Measurements from ENCODE around the gene HERPUD1.
"Not testable (repeated sequence)": the region's sequence is repeated elsewhere in the genome, so short reads cannot be mapped to it uniquely, and the experiment has no call there.

Gene HERPUD1

GRCh38 chr16:56983211-56983751, 51.3 kb downstream of the HERPUD1 start:
- peak; percentile 91 for DNase-seq

- DNase-seq, result peak; percentile 97
Observed at GRCh38 chr16:56984639-56985038, 52.7 kb downstream of the HERPUD1 start.

- DNase-seq, result peak; percentile 86
Observed at GRCh38 chr16:56985288-56985961, 53.5 kb downstream of the HERPUD1 start.

GRCh38 chr16:56985962-56986360, 54.0 kb downstream of the HERPUD1 start:
- DNase-seq, result peak; percentile 55

- peak; percentile 60 for DNase-seq
Observed at GRCh38 chr16:56986361-56986760, 54.4 kb downstream of the HERPUD1 start.

GRCh38 chr16:56986908-56987307, 55.0 kb downstream of the HERPUD1 start:
- DNase-seq, result not testable (repeated sequence)

- no peak for DNase-seq
Observed at GRCh38 chr16:56987692-56988091, 55.8 kb downstream of the HERPUD1 start.

GRCh38 chr16:56988161-56988947, 56.4 kb downstream of the HERPUD1 start:
- peak; percentile 39 for DNase-seq

GRCh38 chr16:56988948-56989945, 57.3 kb downstream of the HERPUD1 start, which contains the start of gene NLRC5:
TSS of gene NLRC5 (plus strand) at chr16:56989557. CDS start at chr16:57020713, 31,156 bp downstream.
- peak; percentile 96 for DNase-seq

GRCh38 chr16:56989988-56990387, 58.0 kb downstream of the HERPUD1 start:
- no peak for DNase-seq

- DNase-seq, result no peak
Observed at GRCh38 chr16:56990407-56991286, 58.7 kb downstream of the HERPUD1 start.

- not testable (repeated sequence) for DNase-seq
Observed at GRCh38 chr16:56992431-56992830, 60.5 kb downstream of the HERPUD1 start.

GRCh38 chr16:56993204-56993603, 61.3 kb downstream of the HERPUD1 start:
- no peak for DNase-seq

GRCh38 chr16:56994311-56994710, 62.4 kb downstream of the HERPUD1 start:
- DNase-seq, result no peak
